K562 (cell line): Measurements from ENCODE around the gene TOR1B. TPM values are rescaled to one million over a fixed set of nuclear protein-coding genes. Genes with fewer than 3 reads are reported as not detected.

Experiments used
- ARID2 ChIP-seq: fragments of 450-650 bp; IDR thresholded peaks from 2 replicates; pipeline ENCODE4 v1.6.1; 2017; ENCODE audit warnings: antibody characterized with exemption, mild to moderate bottlenecking
- ATF7 ChIP-seq: fragments of 450-650 bp; IDR thresholded peaks from 2 replicates; pipeline ENCODE4 v1.7.1; 2014; ENCODE audit warnings: mild to moderate bottlenecking, moderate library complexity
- CUX1 ChIP-seq: fragments of 200-800 bp; sonication (Bioruptor generic); IDR thresholded peaks from 2 replicates; pipeline ENCODE4 v1.6.1; 2016; ENCODE audit warnings: missing genetic modification characterization, missing compliant biosample characterization
- FOS ChIP-seq: IDR thresholded peaks from 3 replicates; pipeline ENCODE4 v1.6.1; 2011; ENCODE audit not compliant: insufficient read length; ENCODE audit errors: extremely low read depth
- FOXK2 ChIP-seq, 2 experiments: fragments of 450-650 bp; IDR thresholded peaks in 1 of 2; conservative IDR thresholded peaks in 1 of 2; 2 replicates each; pipeline ENCODE4 v1.6.1; 2016; ENCODE audit warnings: low read depth in 2 of 2, mild to moderate bottlenecking in 1 of 2
- HMGN3 ChIP-seq: IDR thresholded peaks from 2 replicates; pipeline ENCODE4 v1.6.1; 2011; ENCODE audit warnings: borderline replicate concordance, low read depth, mild to moderate bottlenecking, mixed read lengths, low read length; ENCODE audit not compliant: insufficient read length; ENCODE audit errors: extremely low read depth
- HOXB6 ChIP-seq: fragments of 250-450 bp; sonication (Bioruptor Pico); IDR thresholded peaks from 2 replicates; pipeline ENCODE4 v1.5.1; 2022; ENCODE audit warnings: mild to moderate bottlenecking, borderline replicate concordance
- JUNB ChIP-seq: fragments of 450-650 bp; formaldehyde crosslinking; conservative IDR thresholded peaks from 2 replicates; pipeline ENCODE4 v1.4.0; 2020; ENCODE audit warnings: mild to moderate bottlenecking
- JUND ChIP-seq, 2 experiments: IDR thresholded peaks; 2 replicates in 1 of 2; 3 replicates in 1 of 2; pipeline ENCODE4 v1.6.1; 2011; ENCODE audit warnings: borderline replicate concordance in 2 of 2, low read depth in 2 of 2, low read length in 2 of 2, improper control_type of control experiment in 1 of 2, missing biosample characterization in 1 of 2, missing genetic modification characterization in 1 of 2, missing genetic modification reagents in 1 of 2
- KHSRP ChIP-seq: fragments of 450-650 bp; IDR thresholded peaks from 2 replicates; pipeline ENCODE4 v1.6.1; 2017
- MYNN ChIP-seq, 2 experiments: sonication (generic); formaldehyde crosslinking in 1 of 2; IDR thresholded peaks; 2 replicates each; pipeline versions ENCODE4 v1.5.0 to v1.6.1; 2016 to 2020; ENCODE audit warnings: antibody characterized with exemption in 1 of 2, missing genetic modification reagents in 1 of 2
- NBN ChIP-seq: fragments of 450-650 bp; IDR thresholded peaks from 2 replicates; pipeline ENCODE4 v1.6.1; 2016; ENCODE audit warnings: low read depth, mild to moderate bottlenecking
- NELFE ChIP-seq: IDR thresholded peaks from 2 replicates; pipeline ENCODE4 v1.6.1; 2011; ENCODE audit warnings: mild to moderate bottlenecking; ENCODE audit not compliant: insufficient read depth, insufficient read length
- SMARCA5 ChIP-seq: fragments of 450-650 bp; IDR thresholded peaks from 2 replicates; pipeline ENCODE4 v1.6.1; 2016
- SOX6 ChIP-seq: fragments of 450-650 bp; IDR thresholded peaks from 2 replicates; pipeline ENCODE4 v1.6.1; 2014; ENCODE audit warnings: mild to moderate bottlenecking
- STAT5B ChIP-seq: fragments of 250-450 bp; sonication (Bioruptor Pico); IDR thresholded peaks from 2 replicates; pipeline ENCODE4 v1.8.0; 2021; ENCODE audit warnings: mild to moderate bottlenecking, inconsistent platforms
- TSC22D4 ChIP-seq: fragments of 450-650 bp; IDR thresholded peaks from 2 replicates; pipeline ENCODE4 v1.6.1; 2016; ENCODE audit warnings: missing genetic modification characterization, missing biosample characterization, control low read depth
- USF2 ChIP-seq: sonication (generic); formaldehyde crosslinking; IDR thresholded peaks from 2 replicates; pipeline ENCODE4 v1.5.0; 2020; ENCODE audit warnings: missing genetic modification reagents
- ZBTB1 ChIP-seq: sonication (generic); formaldehyde crosslinking; IDR thresholded peaks from 2 replicates; pipeline ENCODE4 v1.8.1; 2023; ENCODE audit warnings: missing genetic modification reagents, low read depth, mild to moderate bottlenecking, borderline replicate concordance
- ZBTB26 ChIP-seq: fragments of 450-650 bp; formaldehyde crosslinking; IDR thresholded peaks from 2 replicates; pipeline ENCODE4 v1.4.0; 2022; ENCODE audit warnings: missing genetic modification characterization
- ZC3H8 ChIP-seq: fragments of 450-650 bp; IDR thresholded peaks from 2 replicates; pipeline ENCODE4 v1.6.1; 2017
- ZEB2 ChIP-seq: fragments of 450-650 bp; IDR thresholded peaks from 2 replicates; pipeline ENCODE4 v1.6.1; 2016
- ZNF445 ChIP-seq: fragments of 250-450 bp; sonication (Bioruptor Pico); IDR thresholded peaks from 2 replicates; pipeline ENCODE4 v1.4.0; 2020; ENCODE audit warnings: low read depth, mild to moderate bottlenecking, moderate library complexity
- ZNF785 ChIP-seq: fragments of 250-450 bp; sonication (Bioruptor Pico); IDR thresholded peaks from 2 replicates; pipeline ENCODE4 v1.4.0; 2020; ENCODE audit warnings: mild to moderate bottlenecking
- polyA plus RNA-seq, 8 experiments: library from polyadenylated mRNA; depleted of rRNA in 4 of 8; stranded (reverse) in 5 of 8; unstranded in 3 of 8; fragments of >200 nt; fragmentation: Nextera tagmentation in 2 of 8; fragmentation: Illumina TruSeq in 1 of 8; extraction: Ambion mirVana in 2 of 8; extraction: Trizol in 1 of 8; gene quantifications; 2 replicates each; pipeline versions ENCODE4 v1.2.1 to v1.2.3, GENCODE V29; 2011 to 2014; ENCODE audit warnings: inconsistent platforms in 1 of 8, missing spikeins in 1 of 8
- total RNA-seq, 7 experiments: library from RNA; depleted of rRNA in 6 of 7; stranded (reverse); fragments of >200 nt in 6 of 7; fragmentation: Illumina TruSeq in 2 of 7; extraction: Trizol in 2 of 7; gene quantifications; 2 replicates each; pipeline versions ENCODE4 v1.2.1 to v1.2.3, GENCODE V29; 2011 to 2021; ENCODE audit warnings: low replicate concordance in 1 of 7

The TOR1B gene
- total and polyA plus RNA-seq, 9 of the 15 experiments (the other 6 are each of a cell fraction or from before 2014, with no cell fraction given) = 4.2 to 36.5 (median 24.6) TPM

- TF ChIP-seq CUX1 (CRISPR knock-in tag) = no peak
- no peak for TF ChIP-seq ZBTB26
- TF ChIP-seq ZNF785 (CRISPR knock-in tag) = no peak
- TF ChIP-seq ARID2 = no peak
- 0 out of 2 replicates have a peak, but pooled peaks have one; percentile 10 for TF ChIP-seq SOX6
- TF ChIP-seq USF2 (CRISPR knock-in tag) = no peak
- no peak for TF ChIP-seq JUNB
- TF ChIP-seq KHSRP = no peak
- peak; percentile 51; the same call in 1 of the 2 replicates for TF ChIP-seq ATF7
- 0 out of 2 replicates have a peak, but pooled peaks have one; percentile 25 for TF ChIP-seq ZEB2
- TF ChIP-seq NBN = no peak; the same call in 1 of the 2 replicates
- no peak; the same call in 1 of the 2 replicates for TF ChIP-seq SMARCA5
- TF ChIP-seq ZC3H8 = no peak
- no peak for TF ChIP-seq TSC22D4 (tag)
- TF ChIP-seq ZBTB1 = no peak
- TF ChIP-seq FOS = no peak
- no peak for TF ChIP-seq STAT5B (CRISPR knock-in tag)
- no peak for TF ChIP-seq NELFE
- TF ChIP-seq ZNF445 (CRISPR knock-in tag) = peak; percentile 8; the same call in 1 of the 2 replicates
- TF ChIP-seq MYNN (IDR thresholded peaks at IDR 0.05) = no peak
- TF ChIP-seq MYNN (CRISPR knock-in tag; IDR thresholded peaks at IDR 0.05) = no peak
- no peak for TF ChIP-seq HOXB6 (CRISPR knock-in tag)
- TF ChIP-seq HMGN3 = no peak
- TF ChIP-seq FOXK2 (conservative IDR thresholded peaks at IDR 0.05 in 1 of 2, IDR thresholded peaks at IDR 0.05 in 1 of 2; ENCODE audit: low read depth in 2 of 2) = no peak
- peak; percentile 79 for TF ChIP-seq JUND (IDR thresholded peaks at IDR 0.05; ENCODE audit: borderline replicate concordance, low read depth, low read length)
- TF ChIP-seq JUND (tag; IDR thresholded peaks at IDR 0.05; ENCODE audit: borderline replicate concordance, low read depth, low read length) = peak; percentile 81; the same call in 2 of the 3 replicates
Measured at GRCh38 chr9:129838707-129839259, 35.8 kb downstream of the TOR1B start (continued).
